ENCODE measurements around the gene SPOCK3. TPM values are rescaled to one million over a fixed set of nuclear protein-coding genes. Genes with fewer than 3 reads are reported as not detected.

Gene SPOCK3
- total and polyA plus RNA-seq, 2 of the 13 experiments (the other 11 are each of a cell fraction or from before 2014, with no cell fraction given) = not detected

GRCh38 chr4:167176723-167177367 is 57.4 kb downstream of the SPOCK3 start (continued):
- TF ChIP-seq ZNF687 (CRISPR knock-in tag; IDR thresholded peaks at IDR 0.05) (no peak), SUZ12 (IDR thresholded peaks at IDR 0.05; ENCODE audit: low read depth, low read length) (no peak), ZNF549 (CRISPR knock-in tag; IDR thresholded peaks at IDR 0.05) (no peak), XBP1 (CRISPR knock-in tag; IDR thresholded peaks at IDR 0.05) (no peak), ZNF781 (CRISPR knock-in tag; IDR thresholded peaks at IDR 0.05; ENCODE audit: borderline replicate concordance, not compliant biosample characterization) (no peak), KAT2B (IDR thresholded peaks at IDR 0.05; ENCODE audit: borderline replicate concordance, low read depth, low read length) (no peak), ZNF282 (IDR thresholded peaks at IDR 0.05; ENCODE audit: partially characterized antibody) (no peak), MBD4 (IDR thresholded peaks at IDR 0.05; ENCODE audit: borderline replicate concordance, low read length) (no peak), ATM (IDR thresholded peaks at IDR 0.05; ENCODE audit: borderline replicate concordance) (no peak), DPF2 (CRISPR knock-in tag; IDR thresholded peaks at IDR 0.05; ENCODE audit: borderline replicate concordance, low read depth) (peak; percentile 80; the same call in 1 of the 2 replicates), ESRRA (CRISPR knock-in tag; IDR thresholded peaks at IDR 0.05; ENCODE audit: low read depth) (no peak), ZNF160 (CRISPR knock-in tag; IDR thresholded peaks at IDR 0.05) (no peak), U2AF1 (optimal IDR thresholded peaks at IDR 0.05; ENCODE audit: low read depth, low read length) (no peak), NR0B2 (CRISPR knock-in tag; IDR thresholded peaks at IDR 0.05) (no peak), MTERF4 (CRISPR knock-in tag; IDR thresholded peaks at IDR 0.05) (no peak), ZNF737 (CRISPR knock-in tag; IDR thresholded peaks at IDR 0.05; ENCODE audit: borderline replicate concordance) (no peak), ZNF382 (CRISPR knock-in tag; IDR thresholded peaks at IDR 0.05; ENCODE audit: borderline replicate concordance) (no peak), ERF (CRISPR knock-in tag; IDR thresholded peaks at IDR 0.05) (no peak), ZNF180 (CRISPR knock-in tag; IDR thresholded peaks at IDR 0.05; ENCODE audit: borderline replicate concordance, low read depth) (no peak), KLF16 (CRISPR knock-in tag; IDR thresholded peaks at IDR 0.05) (no peak), ZNF891 (CRISPR knock-in tag; IDR thresholded peaks at IDR 0.05) (no peak)
- TF ChIP-seq, protein P1, sequence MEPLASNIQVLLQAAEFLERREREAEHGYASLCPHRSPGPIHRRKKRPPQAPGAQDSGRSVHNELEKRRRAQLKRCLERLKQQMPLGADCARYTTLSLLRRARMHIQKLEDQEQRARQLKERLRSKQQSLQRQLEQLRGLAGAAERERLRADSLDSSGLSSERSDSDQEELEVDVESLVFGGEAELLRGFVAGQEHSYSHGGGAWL (CRISPR knock-in tag; IDR thresholded peaks at IDR 0.05) = no peak
- TF ChIP-seq, protein P2, sequence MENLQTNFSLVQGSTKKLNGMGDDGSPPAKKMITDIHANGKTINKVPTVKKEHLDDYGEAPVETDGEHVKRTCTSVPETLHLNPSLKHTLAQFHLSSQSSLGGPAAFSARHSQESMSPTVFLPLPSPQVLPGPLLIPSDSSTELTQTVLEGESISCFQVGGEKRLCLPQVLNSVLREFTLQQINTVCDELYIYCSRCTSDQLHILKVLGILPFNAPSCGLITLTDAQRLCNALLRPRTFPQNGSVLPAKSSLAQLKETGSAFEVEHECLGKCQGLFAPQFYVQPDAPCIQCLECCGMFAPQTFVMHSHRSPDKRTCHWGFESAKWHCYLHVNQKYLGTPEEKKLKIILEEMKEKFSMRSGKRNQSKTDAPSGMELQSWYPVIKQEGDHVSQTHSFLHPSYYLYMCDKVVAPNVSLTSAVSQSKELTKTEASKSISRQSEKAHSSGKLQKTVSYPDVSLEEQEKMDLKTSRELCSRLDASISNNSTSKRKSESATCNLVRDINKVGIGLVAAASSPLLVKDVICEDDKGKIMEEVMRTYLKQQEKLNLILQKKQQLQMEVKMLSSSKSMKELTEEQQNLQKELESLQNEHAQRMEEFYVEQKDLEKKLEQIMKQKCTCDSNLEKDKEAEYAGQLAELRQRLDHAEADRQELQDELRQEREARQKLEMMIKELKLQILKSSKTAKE (CRISPR knock-in tag; IDR thresholded peaks at IDR 0.05; ENCODE audit: borderline replicate concordance) = no peak
